GM19025 (cell line): Measurements from ENCODE around the gene C7orf25.
A peak's percentile ranks its signal among the peaks of the same experiment; 100 is the strongest.

ENCODE experiments used
- ATAC-seq: cut with Tn5 transposase; IDR thresholded peaks from one replicate; pipeline ENCODE4 v1.9.1; 2021; ENCODE audit warnings: mild to moderate bottlenecking, low read depth, moderate library complexity; ENCODE audit not compliant: unreplicated experiment

C7orf25 gene

GRCh38 chr7:42911454-42912447, at the start of gene C7orf25:
Gene C7orf25 (minus strand): TSS chr7:42912070. CDS start chr7:42910900, 1,170 bp downstream.
- ATAC-seq: peak; percentile 93

- no peak for ATAC-seq
These were observed 49.3 kb upstream of the C7orf25 start for GRCh38 chr7:42961170-42961569.

GRCh38 chr7:42960762-42961161, 48.9 kb upstream of the C7orf25 start:
- peak; percentile 58 for ATAC-seq

- ATAC-seq: no peak
These were observed 47.7 kb upstream of the C7orf25 start for GRCh38 chr7:42959549-42959948.

- ATAC-seq: no peak
These were observed 44.2 kb upstream of the C7orf25 start for GRCh38 chr7:42956062-42956461.

- ATAC-seq: no peak
These were observed 42.1 kb upstream of the C7orf25 start for GRCh38 chr7:42953994-42954393.

GRCh38 chr7:42952328-42952727, 40.5 kb upstream of the C7orf25 start:
- no peak for ATAC-seq

- ATAC-seq: no peak
These were observed 38.5 kb upstream of the C7orf25 start for GRCh38 chr7:42950417-42950816.

- ATAC-seq: no peak
These were observed 35.7 kb upstream of the C7orf25 start for GRCh38 chr7:42947521-42947920.

- no peak for ATAC-seq
These were observed 34.7 kb upstream of the C7orf25 start for GRCh38 chr7:42946627-42946950.

GRCh38 chr7:42945821-42946626, 34.2 kb upstream of the C7orf25 start:
- peak; percentile 58 for ATAC-seq

GRCh38 chr7:42940985-42941847, 29.3 kb upstream of the C7orf25 start:
- ATAC-seq: no peak

- ATAC-seq: no peak
These were observed 27.8 kb upstream of the C7orf25 start for GRCh38 chr7:42939457-42940240.

- ATAC-seq: no peak
These were observed 24.0 kb upstream of the C7orf25 start for GRCh38 chr7:42935861-42936260.

- ATAC-seq: no peak
These were observed 22.4 kb upstream of the C7orf25 start for GRCh38 chr7:42934291-42934690.

GRCh38 chr7:42932811-42933591, 21.1 kb upstream of the C7orf25 start:
- ATAC-seq: no peak

GRCh38 chr7:42931834-42932651, 20.2 kb upstream of the C7orf25 start, which contains the start of the genes MRPL32 and PSMA2:
Gene MRPL32 (plus strand): TSS chr7:42932376. CDS start chr7:42932387, 11 bp downstream.
Gene PSMA2 (minus strand): TSS chr7:42932174. CDS start chr7:42932158, 16 bp downstream.
- peak; percentile 99 for ATAC-seq

- no peak for ATAC-seq
These were observed 19.6 kb upstream of the C7orf25 start for GRCh38 chr7:42931447-42931833.
